Transverse colon (tissue), 3 donors: Measurements from ENCODE around the gene TAT.

Experiments
- CTCF ChIP-seq, 5 experiments: fragments of 200-600 bp in 3 of 5; fragments of 450-650 bp in 2 of 5; sonication (generic) in 3 of 5; IDR thresholded peaks; 1 replicate in 2 of 5; 2 replicates in 3 of 5; pipeline ENCODE4 v1.5.1; 2016 to 2017; ENCODE audit warnings: antibody characterized with exemption in 5 of 5, inconsistent platforms in 3 of 5, mild to moderate bottlenecking in 2 of 5, moderate library complexity in 1 of 5
- EP300 ChIP-seq: sonication (generic); formaldehyde crosslinking; IDR thresholded peaks from one replicate; pipeline ENCODE4 v1.6.1; 2017; ENCODE audit warnings: antibody characterized with exemption, low read depth

- TF ChIP-seq CTCF (IDR thresholded peaks at IDR 0.05) (no peak), EP300 (no peak)
Observed at GRCh38 chr16:71610447-71610846, 33.6 kb upstream of the TAT start.
